ENCODE measurements around the gene HOXD1.

HOXD1 gene

DNA sequence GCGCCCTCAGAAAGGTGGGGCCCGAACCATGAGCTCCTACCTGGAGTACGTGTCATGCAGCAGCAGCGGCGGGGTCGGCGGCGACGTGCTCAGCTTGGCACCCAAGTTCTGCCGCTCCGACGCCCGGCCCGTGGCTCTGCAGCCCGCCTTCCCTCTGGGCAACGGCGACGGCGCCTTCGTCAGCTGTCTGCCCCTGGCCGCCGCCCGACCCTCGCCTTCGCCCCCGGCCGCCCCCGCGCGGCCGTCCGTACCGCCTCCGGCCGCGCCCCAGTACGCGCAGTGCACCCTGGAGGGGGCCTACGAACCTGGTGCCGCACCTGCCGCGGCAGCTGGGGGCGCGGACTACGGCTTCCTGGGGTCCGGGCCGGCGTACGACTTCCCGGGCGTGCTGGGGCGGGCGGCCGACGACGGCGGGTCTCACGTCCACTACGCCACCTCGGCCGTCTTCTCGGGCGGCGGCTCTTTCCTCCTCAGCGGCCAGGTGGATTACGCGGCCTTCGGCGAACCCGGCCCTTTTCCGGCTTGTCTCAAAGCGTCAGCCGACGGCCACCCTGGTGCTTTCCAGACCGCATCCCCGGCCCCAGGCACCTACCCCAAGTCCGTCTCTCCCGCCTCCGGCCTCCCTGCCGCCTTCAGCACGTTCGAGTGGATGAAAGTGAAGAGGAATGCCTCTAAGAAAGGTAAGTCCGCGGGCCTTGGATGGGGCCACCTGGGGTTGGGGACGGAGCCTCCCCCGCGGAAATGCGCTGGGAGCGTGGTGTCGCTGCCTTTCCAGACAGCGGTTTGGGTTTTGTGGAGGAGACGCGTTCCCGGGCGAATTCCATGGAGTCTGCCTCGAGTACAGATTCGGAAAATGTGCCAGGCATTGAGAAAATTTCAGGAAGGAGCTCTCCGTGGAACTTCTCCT is 559 bp downstream of the HOXD1 start:
- no peaks in the 10 kb centered on the region for H3K79me2 ChIP-seq (ENCODE audit: insufficient read depth, low read length)
- H3K9me3 ChIP-seq (ENCODE audit: insufficient read depth, low read length) = no peaks in the 10 kb centered on the region
- H3K27me3 ChIP-seq (ENCODE audit: low read length) = no peaks in the 10 kb centered on the region
- H3K9me2 ChIP-seq (replicated peaks; ENCODE audit: insufficient read depth, low read length) = no peaks in the 10 kb centered on the region
- no peaks in the 10 kb centered on the region for H4K20me1 ChIP-seq (ENCODE audit: low read depth, low read length)
- H3K4me3 ChIP-seq (ENCODE audit: insufficient read depth, low read length, poor library complexity, severe bottlenecking) = no peak overlapping the region
- H3F3A ChIP-seq (ENCODE audit: insufficient read depth) = no peaks in the 10 kb centered on the region
- no peak overlapping the region for H3K9ac ChIP-seq (ENCODE audit: low read length)
- no peaks in the 10 kb centered on the region for H3K36me3 ChIP-seq (ENCODE audit: low read length)
- H3K4me2 ChIP-seq (ENCODE audit: low read depth, low read length, poor library complexity, severe bottlenecking) = no peak overlapping the region
- H3K27ac ChIP-seq (ENCODE audit: low read depth, low read length) = no peak overlapping the region
- no peak for TF ChIP-seq EZH2phosphoT487 (conservative IDR thresholded peaks at IDR 0.05; ENCODE audit: low read length)
- TF ChIP-seq, protein P1, sequence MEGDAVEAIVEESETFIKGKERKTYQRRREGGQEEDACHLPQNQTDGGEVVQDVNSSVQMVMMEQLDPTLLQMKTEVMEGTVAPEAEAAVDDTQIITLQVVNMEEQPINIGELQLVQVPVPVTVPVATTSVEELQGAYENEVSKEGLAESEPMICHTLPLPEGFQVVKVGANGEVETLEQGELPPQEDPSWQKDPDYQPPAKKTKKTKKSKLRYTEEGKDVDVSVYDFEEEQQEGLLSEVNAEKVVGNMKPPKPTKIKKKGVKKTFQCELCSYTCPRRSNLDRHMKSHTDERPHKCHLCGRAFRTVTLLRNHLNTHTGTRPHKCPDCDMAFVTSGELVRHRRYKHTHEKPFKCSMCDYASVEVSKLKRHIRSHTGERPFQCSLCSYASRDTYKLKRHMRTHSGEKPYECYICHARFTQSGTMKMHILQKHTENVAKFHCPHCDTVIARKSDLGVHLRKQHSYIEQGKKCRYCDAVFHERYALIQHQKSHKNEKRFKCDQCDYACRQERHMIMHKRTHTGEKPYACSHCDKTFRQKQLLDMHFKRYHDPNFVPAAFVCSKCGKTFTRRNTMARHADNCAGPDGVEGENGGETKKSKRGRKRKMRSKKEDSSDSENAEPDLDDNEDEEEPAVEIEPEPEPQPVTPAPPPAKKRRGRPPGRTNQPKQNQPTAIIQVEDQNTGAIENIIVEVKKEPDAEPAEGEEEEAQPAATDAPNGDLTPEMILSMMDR (IDR thresholded peaks at IDR 0.05; ENCODE audit: insufficient read depth, low read length, poor library complexity, severe bottlenecking) = no peak
- H2AFZ ChIP-seq (ENCODE audit: low read depth, low read length, severe bottlenecking) = no peak overlapping the region

DNA sequence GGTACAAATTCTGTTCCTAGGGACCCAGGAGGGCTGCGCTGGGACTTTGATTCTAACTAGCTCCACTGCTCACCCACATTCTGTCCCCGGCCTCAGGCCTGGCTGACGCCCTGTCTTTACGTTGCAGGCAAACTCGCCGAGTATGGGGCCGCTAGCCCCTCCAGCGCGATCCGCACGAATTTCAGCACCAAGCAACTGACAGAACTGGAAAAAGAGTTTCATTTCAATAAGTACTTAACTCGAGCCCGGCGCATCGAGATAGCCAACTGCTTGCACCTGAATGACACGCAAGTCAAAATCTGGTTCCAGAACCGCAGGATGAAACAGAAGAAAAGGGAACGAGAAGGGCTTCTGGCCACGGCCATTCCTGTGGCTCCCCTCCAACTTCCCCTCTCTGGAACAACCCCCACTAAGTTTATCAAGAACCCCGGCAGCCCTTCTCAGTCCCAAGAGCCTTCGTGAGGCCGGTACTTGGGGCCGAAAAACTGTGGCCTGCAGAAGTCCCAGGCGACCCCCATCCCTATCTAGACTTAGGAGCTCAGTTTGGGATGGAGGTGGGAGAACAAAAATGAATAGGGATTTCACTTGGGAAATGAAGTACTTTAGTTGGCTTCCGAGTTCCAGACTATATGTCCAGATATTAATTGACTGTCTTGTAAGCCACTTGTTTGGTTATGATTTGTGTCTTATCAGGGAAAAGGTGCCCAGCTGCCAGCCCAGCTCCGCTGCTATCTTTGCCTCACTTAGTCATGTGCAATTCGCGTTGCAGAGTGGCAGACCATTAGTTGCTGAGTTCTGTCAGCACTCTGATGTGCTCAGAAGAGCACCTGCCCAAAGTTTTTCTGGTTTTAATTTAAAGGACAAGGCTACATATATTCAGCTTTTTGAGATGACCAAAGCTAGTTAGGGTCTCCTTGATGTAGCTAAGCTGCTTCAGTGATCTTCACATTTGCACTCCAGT is 1.5 kb downstream of the HOXD1 start:
- Histone ChIP-seq H3F3A (ENCODE audit: insufficient read depth) (no peaks in the 10 kb centered on the region), H3K9ac (ENCODE audit: low read length) (no peak overlapping the region), H3K79me2 (ENCODE audit: insufficient read depth, low read length) (no peaks in the 10 kb centered on the region), H2AFZ (ENCODE audit: low read depth, low read length, severe bottlenecking) (no peak overlapping the region), H3K9me2 (replicated peaks; ENCODE audit: insufficient read depth, low read length) (no peaks in the 10 kb centered on the region), H3K27ac (ENCODE audit: low read depth, low read length) (no peak overlapping the region), H4K20me1 (ENCODE audit: low read depth, low read length) (no peaks in the 10 kb centered on the region), H3K4me2 (ENCODE audit: low read depth, low read length, poor library complexity, severe bottlenecking) (no peak overlapping the region), H3K36me3 (ENCODE audit: low read length) (no peaks in the 10 kb centered on the region), H3K9me3 (ENCODE audit: insufficient read depth, low read length) (no peaks in the 10 kb centered on the region), H3K27me3 (ENCODE audit: low read length) (no peaks in the 10 kb centered on the region), H3K4me3 (ENCODE audit: insufficient read depth, low read length, poor library complexity, severe bottlenecking) (no peak overlapping the region)
- TF ChIP-seq EZH2phosphoT487 (conservative IDR thresholded peaks at IDR 0.05; ENCODE audit: low read length) = no peak
- TF ChIP-seq, protein P1 (IDR thresholded peaks at IDR 0.05; ENCODE audit: insufficient read depth, low read length, poor library complexity, severe bottlenecking) = no peak

DNA sequence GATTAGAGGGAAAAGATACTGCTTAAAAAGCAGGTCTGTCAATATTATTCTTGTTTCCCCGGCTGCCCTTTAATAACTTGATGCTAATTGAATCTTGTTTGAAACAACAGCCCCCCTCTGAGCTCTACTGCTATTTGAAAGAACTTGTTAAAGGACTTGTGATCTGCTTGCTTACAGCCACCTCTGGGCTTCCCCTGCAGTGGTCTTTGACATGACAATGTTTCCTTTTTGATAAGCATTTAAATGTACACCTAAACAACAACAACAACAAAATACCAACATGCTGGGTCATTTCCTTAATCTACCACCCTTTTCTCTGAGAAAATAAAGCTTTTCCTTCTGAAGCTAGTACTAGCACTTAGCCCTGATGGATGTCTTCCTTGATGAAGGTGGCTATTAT is 3.9 kb downstream of the HOXD1 start:
- H3K36me3 ChIP-seq (ENCODE audit: low read length) = no peaks in the 10 kb centered on the region
- H3F3A ChIP-seq (ENCODE audit: insufficient read depth) = no peaks in the 10 kb centered on the region
- no peak overlapping the region for H3K27ac ChIP-seq (ENCODE audit: low read depth, low read length)
- TF ChIP-seq, protein P1 (IDR thresholded peaks at IDR 0.05; ENCODE audit: insufficient read depth, low read length, poor library complexity, severe bottlenecking) = no peak
- TF ChIP-seq EZH2phosphoT487 (conservative IDR thresholded peaks at IDR 0.05; ENCODE audit: low read length) = no peak
- H3K27me3 ChIP-seq (ENCODE audit: low read length) = no peaks in the 10 kb centered on the region
- no peaks in the 10 kb centered on the region for H3K9me3 ChIP-seq (ENCODE audit: insufficient read depth, low read length)
- no peaks in the 10 kb centered on the region for H3K79me2 ChIP-seq (ENCODE audit: insufficient read depth, low read length)
- no peaks in the 10 kb centered on the region for H4K20me1 ChIP-seq (ENCODE audit: low read depth, low read length)
- no peak overlapping the region for H3K9ac ChIP-seq (ENCODE audit: low read length)
- no peaks in the 10 kb centered on the region for H3K9me2 ChIP-seq (replicated peaks; ENCODE audit: insufficient read depth, low read length)
- no peak overlapping the region for H2AFZ ChIP-seq (ENCODE audit: low read depth, low read length, severe bottlenecking)
- no peak overlapping the region for H3K4me3 ChIP-seq (ENCODE audit: insufficient read depth, low read length, poor library complexity, severe bottlenecking)
- H3K4me2 ChIP-seq (ENCODE audit: low read depth, low read length, poor library complexity, severe bottlenecking) = no peak overlapping the region

Data from SU-DHL-6 (cell line).